Endothelial cell of umbilical vein (primary cell): ENCODE data around the gene C3orf49. TPM values are rescaled to one million over a fixed set of nuclear protein-coding genes. Genes with fewer than 3 reads are reported as not detected.

Experiments
- BruUV-seq: library from RNA; stranded (reverse); fragments of 400-500 nt; replicated peaks from 2 replicates; lab custom pipeline; 2021; lab: Mats Ljungman, UMichigan
- CTCF ChIA-PET: fragments of 300-600, 350-600 bp; sonication (Branson Sonifier 250); formaldehyde crosslinking; loops from one replicate; lab custom pipeline; 2021; ENCODE audit warnings: antibody characterized with exemption, inconsistent platforms; lab: Charles Lee
- POLR2A ChIA-PET: fragments of 300-600, 350-600 bp; sonication (Branson Sonifier 250); formaldehyde crosslinking; loops from one replicate; lab custom pipeline; 2021; ENCODE audit warnings: antibody characterized with exemption, inconsistent platforms; lab: Charles Lee
- DNase-seq: peaks from one replicate; pipeline ENCODE4 v3.0.0-alpha.2; 2011; ENCODE audit warnings: low read depth, low spot score
- FAIRE-seq: peaks from 2 replicates; lab custom pipeline; 2011; peaks lifted over from hg19 to GRCh38; lab: Jason Lieb, UNC
- H2AFZ ChIP-seq: 2 replicates; pipeline ENCODE4 v1.6.0; 2012; ENCODE audit warnings: low read depth, low read length, control low read depth, inconsistent platforms
- H3K27ac ChIP-seq: 2 replicates; pipeline ENCODE4 v1.5.1; 2011; ENCODE audit warnings: low read depth, mild to moderate bottlenecking, control low read depth, low read length, moderate library complexity; ENCODE audit not compliant: insufficient read depth
- H3K27me3 ChIP-seq, 2 experiments: 2 replicates each; pipeline versions ENCODE4 v1.6.0 to v1.6.1; 2011; ENCODE audit warnings: low read length in 2 of 2, mixed read lengths in 1 of 2; ENCODE audit not compliant: control insufficient read depth in 2 of 2, insufficient read depth in 2 of 2
- H3K36me3 ChIP-seq, 2 experiments: 2 replicates in 1 of 2; 3 replicates in 1 of 2; pipeline ENCODE4 v1.5.1; 2011; ENCODE audit warnings: low read length in 2 of 2, mild to moderate bottlenecking in 1 of 2, moderate library complexity in 1 of 2; ENCODE audit not compliant: control insufficient read depth in 2 of 2, insufficient read depth in 2 of 2; ENCODE audit errors: extremely low read depth in 1 of 2
- H3K4me1 ChIP-seq: 3 replicates; pipeline ENCODE4 v1.5.1; 2011; ENCODE audit warnings: mild to moderate bottlenecking, low read length; ENCODE audit not compliant: control insufficient read depth, insufficient read depth; ENCODE audit errors: extremely low read depth
- H3K4me2 ChIP-seq: 2 replicates; pipeline ENCODE4 v1.6.1; 2011; ENCODE audit warnings: low read length, control low read depth, mixed read lengths; ENCODE audit not compliant: insufficient read depth
- H3K4me3 ChIP-seq, 3 experiments: fragments of 200-600 bp in 1 of 3; sonication (generic), shearing (Covaris generic) in 1 of 3; replicated peaks in 1 of 3; 2 replicates each; pipeline ENCODE4 v1.5.1; 2011 to 2016; ENCODE audit warnings: control low read depth in 3 of 3, low read length in 3 of 3, mild to moderate bottlenecking in 2 of 3, inconsistent platforms in 1 of 3, low read depth in 1 of 3, moderate library complexity in 1 of 3; ENCODE audit not compliant: insufficient read depth in 1 of 3
- H3K79me2 ChIP-seq: 2 replicates; pipeline ENCODE4 v1.6.0; 2012; ENCODE audit warnings: low read length, inconsistent platforms; ENCODE audit not compliant: control insufficient read depth, insufficient read depth
- H3K9ac ChIP-seq: replicated peaks from 2 replicates; pipeline ENCODE3; 2011; ENCODE audit warnings: low read length, control low read depth; ENCODE audit not compliant: insufficient read depth; ENCODE audit errors: extremely low read depth
- H3K9me1 ChIP-seq: replicated peaks from 3 replicates; pipeline ENCODE4 v1.6.0; 2011; ENCODE audit warnings: mild to moderate bottlenecking, low read length; ENCODE audit not compliant: control insufficient read depth, insufficient read depth; ENCODE audit errors: extremely low read depth
- H3K9me3 ChIP-seq: replicated peaks from 2 replicates; pipeline ENCODE4 v1.5.1; 2012; ENCODE audit warnings: low read length, inconsistent platforms; ENCODE audit not compliant: control insufficient read depth, insufficient read depth
- H4K20me1 ChIP-seq: replicated peaks from 2 replicates; pipeline ENCODE3; 2011; ENCODE audit warnings: mild to moderate bottlenecking, low read length; ENCODE audit not compliant: control insufficient read depth, insufficient read depth; ENCODE audit errors: extremely low read depth
- EZH2 ChIP-seq: IDR thresholded peaks from 2 replicates; pipeline ENCODE4 v1.6.1; 2012; ENCODE audit warnings: borderline replicate concordance, low read depth, mild to moderate bottlenecking, moderate library complexity, low read length, inconsistent platforms; ENCODE audit not compliant: severe bottlenecking
- FOS ChIP-seq: IDR thresholded peaks from 2 replicates; pipeline ENCODE4 v1.6.1; 2011; ENCODE audit warnings: mild to moderate bottlenecking, low read length, moderate library complexity, borderline replicate concordance; ENCODE audit not compliant: insufficient read depth
- GATA2 ChIP-seq: IDR thresholded peaks from 2 replicates; pipeline ENCODE4 v1.7.0; 2011; ENCODE audit warnings: low read depth, mild to moderate bottlenecking, moderate library complexity, mixed read lengths, low read length; ENCODE audit not compliant: insufficient read length, insufficient read depth
- JUN ChIP-seq: IDR thresholded peaks from 2 replicates; pipeline ENCODE4 v1.6.1; 2011; ENCODE audit warnings: borderline replicate concordance, low read depth; ENCODE audit not compliant: insufficient read length, insufficient read depth
- MYC ChIP-seq: IDR thresholded peaks from one replicate; pipeline ENCODE4 v1.6.1; 2011; ENCODE audit warnings: mild to moderate bottlenecking, low read depth, low read length
- POLR2A ChIP-seq: IDR thresholded peaks from 2 replicates; pipeline ENCODE4 v1.6.1; 2012; ENCODE audit warnings: low read depth, mild to moderate bottlenecking, control low read depth, low read length
- POLR2AphosphoS5 ChIP-seq: IDR thresholded peaks from 2 replicates; pipeline ENCODE4 v1.6.1; 2012; ENCODE audit warnings: low read depth, mild to moderate bottlenecking, control low read depth, low read length, moderate library complexity; ENCODE audit not compliant: insufficient read depth
- dilution Hi-C: fragments of 300-500 bp; cut with MboI; formaldehyde crosslinking; loops from one replicate; pipeline ENCODE4 v1.15.0; 2019; ENCODE audit warnings: low sequenced_read_pairs; ENCODE audit not compliant: extremely low pct_ligation_motif_present
- intact Hi-C: fragments of 100-400 bp; cut with micrococcal nuclease; formaldehyde crosslinking; loops from one replicate; pipeline ENCODE4 v1.10.0; 2022
- polyA plus RNA-seq, 4 experiments: library from polyadenylated mRNA; depleted of rRNA in 3 of 4; stranded (reverse) in 3 of 4; unstranded in 1 of 4; fragments of >200 nt; gene quantifications; 2 replicates each; pipeline versions ENCODE4 v1.2.1 to v1.2.3, GENCODE V29; 2011 to 2012; ENCODE audit warnings: missing spikeins in 1 of 4
- total RNA-seq: library from RNA; stranded (reverse); gene quantifications from 2 replicates; pipeline ENCODE4 v1.2.3, GENCODE V29; 2021
- TF ChIP-seq, protein P1 (sequence below): IDR thresholded peaks from 2 replicates; pipeline ENCODE4 v1.6.1; 2011; ENCODE audit not compliant: insufficient read depth, insufficient read length
- TF ChIP-seq, protein P2 (sequence below), 2 donors: IDR thresholded peaks; 1 replicate in 1 of 2; 2 replicates in 1 of 2; pipeline ENCODE4 v1.5.1; 2011; ENCODE audit warnings: low read length in 2 of 2, mild to moderate bottlenecking in 2 of 2, moderate library complexity in 2 of 2, control low read depth in 1 of 2, inconsistent platforms in 1 of 2, low read depth in 1 of 2; ENCODE audit not compliant: insufficient read depth in 1 of 2; ENCODE audit errors: extremely low read depth in 1 of 2

Gene C3orf49
- total and polyA plus RNA-seq, 2 donors (not counting 3 experiments of a cell fraction or from before 2014, with no cell fraction given) = not detected

DNA sequence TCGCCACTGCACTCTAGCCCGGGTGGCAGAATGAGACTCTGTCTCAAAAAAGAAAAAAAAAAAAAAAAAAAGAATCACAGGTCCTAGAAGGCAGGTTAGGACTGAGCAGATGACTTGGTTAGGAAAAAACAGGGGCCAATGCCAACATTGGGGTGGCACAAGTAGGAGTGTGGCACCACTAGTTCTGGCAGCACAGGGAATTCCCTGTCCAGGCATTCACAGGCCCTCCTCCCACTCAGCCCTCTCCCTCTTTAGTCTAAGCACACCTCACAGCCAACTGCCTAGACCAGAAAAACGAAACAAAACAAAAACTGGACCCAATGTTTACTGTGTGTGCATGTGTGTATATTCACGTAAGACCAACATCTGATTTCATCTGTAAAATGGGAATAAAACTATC is 34.0 kb downstream of the C3orf49 start:
- ChIA-PET POLR2A (no interaction called here), CTCF (no interaction called here)
- Histone ChIP-seq H3K9me1 (no peaks in the 10 kb centered on the region), H3K9me3 (no peaks in the 10 kb centered on the region), H3K9ac (no peak overlapping the region), H3K79me2 (peaks cover 38% of the 10 kb centered on the region), H3K27me3 (no peaks in the 10 kb centered on the region), H3K36me3 (no peaks in the 10 kb centered on the region), H3K4me3 (no peak overlapping the region), H3K4me1 (peaks cover 12% of the 10 kb centered on the region), H3K4me2 (no peak overlapping the region), H3K27ac (no peak overlapping the region), H2AFZ (no peak overlapping the region), H4K20me1 (no peaks in the 10 kb centered on the region)
- TF ChIP-seq EZH2 (no peak), GATA2 (no peak), MYC (no peak), POLR2A (no peak), POLR2AphosphoS5 (no peak), FOS (no peak), JUN (no peak)
- TF ChIP-seq, protein P1, sequence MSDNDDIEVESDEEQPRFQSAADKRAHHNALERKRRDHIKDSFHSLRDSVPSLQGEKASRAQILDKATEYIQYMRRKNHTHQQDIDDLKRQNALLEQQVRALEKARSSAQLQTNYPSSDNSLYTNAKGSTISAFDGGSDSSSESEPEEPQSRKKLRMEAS = no peak
- TF ChIP-seq, protein P2, sequence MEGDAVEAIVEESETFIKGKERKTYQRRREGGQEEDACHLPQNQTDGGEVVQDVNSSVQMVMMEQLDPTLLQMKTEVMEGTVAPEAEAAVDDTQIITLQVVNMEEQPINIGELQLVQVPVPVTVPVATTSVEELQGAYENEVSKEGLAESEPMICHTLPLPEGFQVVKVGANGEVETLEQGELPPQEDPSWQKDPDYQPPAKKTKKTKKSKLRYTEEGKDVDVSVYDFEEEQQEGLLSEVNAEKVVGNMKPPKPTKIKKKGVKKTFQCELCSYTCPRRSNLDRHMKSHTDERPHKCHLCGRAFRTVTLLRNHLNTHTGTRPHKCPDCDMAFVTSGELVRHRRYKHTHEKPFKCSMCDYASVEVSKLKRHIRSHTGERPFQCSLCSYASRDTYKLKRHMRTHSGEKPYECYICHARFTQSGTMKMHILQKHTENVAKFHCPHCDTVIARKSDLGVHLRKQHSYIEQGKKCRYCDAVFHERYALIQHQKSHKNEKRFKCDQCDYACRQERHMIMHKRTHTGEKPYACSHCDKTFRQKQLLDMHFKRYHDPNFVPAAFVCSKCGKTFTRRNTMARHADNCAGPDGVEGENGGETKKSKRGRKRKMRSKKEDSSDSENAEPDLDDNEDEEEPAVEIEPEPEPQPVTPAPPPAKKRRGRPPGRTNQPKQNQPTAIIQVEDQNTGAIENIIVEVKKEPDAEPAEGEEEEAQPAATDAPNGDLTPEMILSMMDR (IDR thresholded peaks at IDR 0.05; ENCODE audit: extremely low read depth in 1 of 2, insufficient read depth in 1 of 2, low read depth in 1 of 2, low read length in 2 of 2) = no peak
- DNase-seq (no peak), FAIRE-seq (no peak)
- BruUV-seq = no TSS peak
- intact Hi-C loops (no loop called here), dilution Hi-C loops (no loop called here)
